Activated CD8-positive, alpha-beta T cell treated with anti-CD3 and anti-CD28 coated beads for 36 hours (primary cell): ENCODE measurements around the gene QRFP. TPM values are rescaled to one million over a fixed set of nuclear protein-coding genes. Genes with fewer than 3 reads are reported as not detected.

Experiments
- ATAC-seq: fragments of 200-7000 bp; cut with Tn5 transposase; one replicate; pipeline ENCODE4 v1.10.0; 2021; ENCODE audit warnings: mild to moderate bottlenecking, moderate library complexity
- CTCF ChIA-PET: fragments of 350-600 bp; sonication (Branson Sonifier 250); formaldehyde crosslinking; loops from one replicate; lab custom pipeline; 2021; ENCODE audit warnings: antibody characterized with exemption; lab: Charles Lee
- POLR2A ChIA-PET: fragments of 350-600 bp; sonication (Branson Sonifier 250); formaldehyde crosslinking; loops from one replicate; lab custom pipeline; 2021; ENCODE audit warnings: antibody characterized with exemption; lab: Charles Lee
- DNase-seq: peaks from one replicate; pipeline ENCODE4 v3.0.0-alpha.2; 2020
- H3K27ac Mint-ChIP-seq: one replicate; pipeline ENCODE4 v1.8.0; 2021; ENCODE audit warnings: mild to moderate bottlenecking, mixed read lengths
- H3K27me3 Mint-ChIP-seq: one replicate; pipeline ENCODE4 v1.8.0; 2021; ENCODE audit warnings: mixed read lengths
- H3K36me3 Mint-ChIP-seq: one replicate; pipeline ENCODE4 v1.8.0; 2021; ENCODE audit warnings: low read depth, mixed read lengths
- H3K4me1 Mint-ChIP-seq: one replicate; pipeline ENCODE4 v1.8.0; 2021; ENCODE audit warnings: low read depth, mixed read lengths
- H3K4me3 Mint-ChIP-seq: one replicate; pipeline ENCODE4 v1.8.0; 2021; ENCODE audit warnings: mild to moderate bottlenecking, moderate library complexity, mixed read lengths
- H3K9me3 Mint-ChIP-seq: one replicate; pipeline ENCODE4 v1.8.0; 2021; ENCODE audit warnings: mixed read lengths
- intact Hi-C: fragments of 100-400 bp; cut with micrococcal nuclease; formaldehyde crosslinking; loops from one replicate; pipeline ENCODE4 v1.10.0; 2022
- total RNA-seq, 2 experiments: library from RNA; stranded (reverse); gene quantifications; one replicate each; pipeline ENCODE4 v1.2.3, GENCODE V29; 2021
- TF ChIP-seq, protein P1 (sequence below): fragments of 200-600 bp; IDR thresholded peaks from one replicate; pipeline ENCODE4 v1.8.0; 2022; ENCODE audit warnings: antibody characterized with exemption, mild to moderate bottlenecking

Gene QRFP
- total RNA-seq, 2 experiments from 2014 or later: not detected

DNA sequence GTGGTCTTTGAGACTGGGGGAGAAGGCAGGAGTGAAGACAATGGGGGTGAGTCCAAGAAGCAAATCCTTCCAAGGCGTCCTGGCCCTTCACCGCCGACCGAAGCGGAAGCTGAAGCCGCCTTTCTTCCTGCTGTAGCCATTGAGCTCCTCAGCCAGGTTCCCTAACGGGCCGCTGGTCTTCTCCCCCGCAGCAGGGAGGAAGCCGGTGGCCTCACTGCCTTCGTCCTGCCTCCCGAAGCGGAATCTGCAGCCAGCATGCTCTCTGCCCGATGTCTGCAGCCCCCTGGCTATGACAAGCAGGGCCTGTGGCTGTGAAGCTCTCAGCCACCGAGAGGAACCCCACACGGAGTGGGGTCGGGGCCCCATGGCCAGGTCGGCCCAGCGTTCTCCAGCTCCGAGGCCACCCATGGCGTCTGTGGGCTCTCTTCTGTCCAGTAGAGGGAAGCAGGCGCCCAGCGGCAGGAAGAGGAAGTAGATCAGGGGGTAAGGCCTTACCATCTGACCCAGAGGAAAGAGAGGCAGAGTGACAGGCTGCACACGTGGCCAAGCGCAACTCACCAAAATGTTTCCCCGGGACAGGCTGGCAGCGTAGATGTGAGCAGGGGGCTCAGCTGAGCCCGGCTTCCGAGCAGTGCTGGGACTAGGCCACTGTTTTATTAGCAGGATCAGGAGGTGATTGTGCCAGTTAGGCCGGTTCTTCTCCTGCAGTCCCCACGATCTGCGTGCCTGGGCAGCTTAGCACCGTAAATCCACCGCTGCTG, 3.1 kb downstream of the QRFP start:
- Mint-ChIP-seq H3K9me3 (no peaks in the 10 kb centered on the region), H3K4me1 (no peaks in the 10 kb centered on the region), H3K27me3 (no peaks in the 10 kb centered on the region), H3K4me3 (no peak overlapping the region), H3K36me3 (no peaks in the 10 kb centered on the region), H3K27ac (no peak overlapping the region)
- ATAC-seq (no peak), DNase-seq (no peak)
- intact Hi-C loops: no loop called here
- CTCF ChIA-PET: interaction anchor here (1.4 kb wide), 1 partner anchor 24 kb away, joined by 4 read pairs; no protein-coding TSS in a partner anchor
- TF ChIP-seq, protein P1, sequence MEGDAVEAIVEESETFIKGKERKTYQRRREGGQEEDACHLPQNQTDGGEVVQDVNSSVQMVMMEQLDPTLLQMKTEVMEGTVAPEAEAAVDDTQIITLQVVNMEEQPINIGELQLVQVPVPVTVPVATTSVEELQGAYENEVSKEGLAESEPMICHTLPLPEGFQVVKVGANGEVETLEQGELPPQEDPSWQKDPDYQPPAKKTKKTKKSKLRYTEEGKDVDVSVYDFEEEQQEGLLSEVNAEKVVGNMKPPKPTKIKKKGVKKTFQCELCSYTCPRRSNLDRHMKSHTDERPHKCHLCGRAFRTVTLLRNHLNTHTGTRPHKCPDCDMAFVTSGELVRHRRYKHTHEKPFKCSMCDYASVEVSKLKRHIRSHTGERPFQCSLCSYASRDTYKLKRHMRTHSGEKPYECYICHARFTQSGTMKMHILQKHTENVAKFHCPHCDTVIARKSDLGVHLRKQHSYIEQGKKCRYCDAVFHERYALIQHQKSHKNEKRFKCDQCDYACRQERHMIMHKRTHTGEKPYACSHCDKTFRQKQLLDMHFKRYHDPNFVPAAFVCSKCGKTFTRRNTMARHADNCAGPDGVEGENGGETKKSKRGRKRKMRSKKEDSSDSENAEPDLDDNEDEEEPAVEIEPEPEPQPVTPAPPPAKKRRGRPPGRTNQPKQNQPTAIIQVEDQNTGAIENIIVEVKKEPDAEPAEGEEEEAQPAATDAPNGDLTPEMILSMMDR: no peak
- POLR2A ChIA-PET: no interaction called here

DNA sequence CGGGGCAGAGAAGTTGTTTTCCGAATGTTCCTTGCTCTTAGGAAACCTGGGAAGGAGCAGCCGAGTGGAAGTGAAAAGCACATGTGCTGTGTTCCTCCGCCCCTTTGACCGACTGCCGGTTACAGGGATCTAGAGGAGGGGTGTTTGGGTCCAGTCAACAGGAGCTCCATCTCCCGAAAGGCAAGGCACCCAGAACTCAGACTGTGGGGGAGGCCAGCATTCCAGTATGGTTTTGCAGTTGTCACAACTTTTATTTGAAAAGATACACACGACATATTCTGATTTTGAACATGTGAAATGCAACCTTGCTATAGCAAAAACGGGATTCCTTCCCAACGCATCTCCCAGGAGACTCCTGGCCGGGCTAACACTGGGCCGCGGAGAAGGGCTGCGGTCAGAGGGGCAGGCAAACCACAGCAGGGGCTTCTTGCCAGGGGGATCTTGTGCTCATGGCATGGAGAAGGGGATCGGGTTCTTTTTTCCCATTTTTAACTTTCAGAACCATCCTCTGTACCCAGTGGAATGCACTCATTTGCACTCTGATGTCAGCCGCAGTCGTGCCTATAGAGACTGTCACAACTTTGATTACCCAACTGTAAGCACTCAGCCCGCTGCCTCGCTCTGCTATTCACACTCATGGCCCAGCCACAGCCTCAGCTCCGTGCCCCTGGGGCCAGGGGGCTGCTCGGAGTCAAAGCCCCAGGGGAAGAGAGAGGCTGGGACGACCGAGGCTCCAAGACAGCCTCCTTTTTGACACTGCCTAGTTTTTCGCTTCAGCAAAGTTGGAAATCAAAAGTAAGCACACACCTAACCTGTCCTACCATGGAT, 3.9 kb downstream of the QRFP start:
- Mint-ChIP-seq H3K36me3 (no peaks in the 10 kb centered on the region), H3K4me3 (no peak overlapping the region), H3K27ac (no peak overlapping the region), H3K27me3 (no peaks in the 10 kb centered on the region), H3K4me1 (no peaks in the 10 kb centered on the region), H3K9me3 (no peaks in the 10 kb centered on the region)
- ATAC-seq (no peak), DNase-seq (no peak)
- intact Hi-C loops: no loop called here
- POLR2A ChIA-PET: interaction anchor here (1.1 kb wide), 1 partner anchor 388 kb away, joined by 3 read pairs; no protein-coding TSS in a partner anchor
- TF ChIP-seq, protein P1: no peak
- CTCF ChIA-PET: interaction anchor here (1.1 kb wide), 1 partner anchor 27 kb away, joined by 3 read pairs; no protein-coding TSS in a partner anchor

DNA sequence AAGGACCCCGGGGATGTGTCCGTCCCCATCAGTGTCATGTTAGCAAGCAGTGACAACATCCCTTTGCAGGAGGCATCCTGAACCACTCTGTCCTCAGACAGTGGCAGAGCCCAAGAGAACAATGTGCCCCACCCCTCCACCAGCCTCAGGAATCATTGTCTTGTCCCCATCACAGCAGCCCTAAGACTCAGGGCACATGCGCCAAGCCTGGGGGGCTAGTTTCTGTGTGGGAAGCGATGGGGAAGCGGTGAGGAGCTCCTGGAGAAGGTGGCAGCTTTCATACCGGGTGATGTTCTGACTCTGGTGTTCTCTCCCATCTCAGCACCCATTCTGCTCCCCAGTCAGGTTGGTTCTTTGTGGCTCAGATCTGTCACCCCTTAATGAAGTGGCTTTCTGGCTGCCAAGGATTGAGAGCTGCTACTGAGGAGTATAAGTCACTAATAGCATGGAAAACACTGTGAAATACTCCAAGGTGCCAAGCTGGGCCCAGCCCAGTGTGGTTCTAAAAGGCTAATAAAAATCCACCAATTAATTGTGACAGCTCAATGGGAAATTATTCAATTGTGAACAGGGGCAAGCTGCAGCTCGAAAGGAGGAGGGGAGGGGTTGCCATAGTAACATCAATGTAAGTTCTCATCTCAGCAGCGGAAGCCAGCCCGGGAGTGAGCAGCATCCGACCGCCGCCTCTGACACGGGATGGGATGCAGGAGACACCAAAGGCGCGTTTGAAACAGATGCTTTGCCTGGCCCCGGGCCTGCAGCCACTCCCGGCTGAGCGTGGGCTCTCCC, 4.7 kb downstream of the QRFP start:
- DNase-seq (no peak), ATAC-seq (no peak)
- Mint-ChIP-seq H3K4me1 (no peaks in the 10 kb centered on the region), H3K9me3 (no peaks in the 10 kb centered on the region), H3K27me3 (no peaks in the 10 kb centered on the region), H3K27ac (no peak overlapping the region), H3K4me3 (no peak overlapping the region), H3K36me3 (no peaks in the 10 kb centered on the region)
- TF ChIP-seq, protein P1: no peak
- intact Hi-C loops: no loop called here
- CTCF ChIA-PET: interaction anchor here (1.1 kb wide), 1 partner anchor 26 kb away, joined by 3 read pairs; no protein-coding TSS in a partner anchor
- POLR2A ChIA-PET: interaction anchor here (0.9 to 1.1 kb wide), 2 partner anchors 102 to 387 kb away, joined by 3 read pairs; no protein-coding TSS in a partner anchor

DNA sequence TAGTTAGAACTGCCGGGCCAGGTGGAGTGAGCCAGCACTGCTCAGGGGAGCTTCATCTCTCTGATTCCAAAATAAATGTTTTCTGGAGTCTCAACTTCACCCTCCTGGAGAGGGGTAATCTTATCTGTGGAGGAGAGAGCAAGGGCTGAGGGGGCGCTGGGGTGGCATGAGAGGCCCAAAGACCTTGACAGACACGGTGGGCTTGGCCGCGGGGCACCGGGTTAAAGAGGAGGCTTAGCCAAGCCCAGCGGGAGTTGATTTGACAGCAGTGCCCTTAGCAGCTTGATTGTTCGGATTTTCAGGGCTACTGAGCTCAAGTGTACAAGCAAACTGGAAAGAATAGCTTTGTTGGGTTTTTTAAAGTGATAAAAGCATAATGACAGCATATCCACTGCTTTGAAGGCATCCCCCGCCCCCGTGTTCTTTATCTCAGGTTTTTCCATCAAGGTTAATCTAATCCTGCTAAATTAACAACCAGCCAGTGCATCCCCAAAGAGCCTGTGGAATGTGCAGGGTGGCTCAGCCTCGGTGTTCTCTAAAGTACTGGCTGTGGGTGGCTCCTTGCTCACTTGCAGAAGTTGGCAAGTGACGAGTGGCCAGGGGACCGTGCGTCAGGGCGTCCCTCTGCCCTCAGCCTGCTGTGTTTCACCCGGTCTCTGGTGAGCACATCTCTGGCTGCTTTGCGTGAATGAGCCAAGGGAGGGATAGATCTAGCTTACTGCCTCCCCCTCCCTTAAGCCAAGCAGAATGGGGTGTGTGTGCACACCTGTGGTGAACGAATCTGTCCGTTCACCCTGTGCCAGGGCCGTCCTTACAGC, 5.5 kb downstream of the QRFP start:
- POLR2A ChIA-PET: interaction anchor here (0.9 to 1.1 kb wide), 2 partner anchors 102 to 386 kb away, joined by 3 read pairs; no protein-coding TSS in a partner anchor
- ATAC-seq: no peak
- H3K36me3 Mint-ChIP-seq: no peaks in the 10 kb centered on the region

More for the DNA sequence above, 5.5 kb downstream of the QRFP start:
- TF ChIP-seq, protein P1: no peak
- no peak overlapping the region for H3K27ac Mint-ChIP-seq
- intact Hi-C loops: no loop called here
- no peaks in the 10 kb centered on the region for H3K4me1 Mint-ChIP-seq
- no peaks in the 10 kb centered on the region for H3K27me3 Mint-ChIP-seq
- DNase-seq: no peak
- H3K9me3 Mint-ChIP-seq: no peaks in the 10 kb centered on the region
- H3K4me3 Mint-ChIP-seq: no peak overlapping the region
- CTCF ChIA-PET: interaction anchor here (1.0 to 1.1 kb wide), 3 partner anchors 9 to 190 kb away, joined by 3 read pairs; no protein-coding TSS in a partner anchor
